Endothelial cell of umbilical vein (primary cell): ENCODE measurements around the gene IL16. TPM values are rescaled to one million over a fixed set of nuclear protein-coding genes. Genes with fewer than 3 reads are reported as not detected.
A peak's percentile ranks its signal among the peaks of the same experiment; 100 is the strongest.

Experiments
- BruUV-seq: library from RNA; stranded (reverse); fragments of 400-500 nt; replicated peaks from 2 replicates; lab custom pipeline; 2021; lab: Mats Ljungman, UMichigan
- CTCF ChIA-PET: fragments of 300-600, 350-600 bp; sonication (Branson Sonifier 250); formaldehyde crosslinking; loops from one replicate; lab custom pipeline; 2021; ENCODE audit warnings: antibody characterized with exemption, inconsistent platforms; lab: Charles Lee
- POLR2A ChIA-PET: fragments of 300-600, 350-600 bp; sonication (Branson Sonifier 250); formaldehyde crosslinking; loops from one replicate; lab custom pipeline; 2021; ENCODE audit warnings: antibody characterized with exemption, inconsistent platforms; lab: Charles Lee
- DNase-seq: peaks from one replicate; pipeline ENCODE4 v3.0.0-alpha.2; 2011; ENCODE audit warnings: low read depth, low spot score
- FAIRE-seq: peaks from 2 replicates; lab custom pipeline; 2011; peaks lifted over from hg19 to GRCh38; lab: Jason Lieb, UNC
- H2AFZ ChIP-seq: 2 replicates; pipeline ENCODE4 v1.6.0; 2012; ENCODE audit warnings: low read depth, low read length, control low read depth, inconsistent platforms
- H3K27ac ChIP-seq: 2 replicates; pipeline ENCODE4 v1.5.1; 2011; ENCODE audit warnings: low read depth, mild to moderate bottlenecking, control low read depth, low read length, moderate library complexity; ENCODE audit not compliant: insufficient read depth
- H3K27me3 ChIP-seq, 2 experiments: 2 replicates each; pipeline versions ENCODE4 v1.6.0 to v1.6.1; 2011; ENCODE audit warnings: low read length in 2 of 2, mixed read lengths in 1 of 2; ENCODE audit not compliant: control insufficient read depth in 2 of 2, insufficient read depth in 2 of 2
- H3K36me3 ChIP-seq, 2 experiments: 2 replicates in 1 of 2; 3 replicates in 1 of 2; pipeline ENCODE4 v1.5.1; 2011; ENCODE audit warnings: low read length in 2 of 2, mild to moderate bottlenecking in 1 of 2, moderate library complexity in 1 of 2; ENCODE audit not compliant: control insufficient read depth in 2 of 2, insufficient read depth in 2 of 2; ENCODE audit errors: extremely low read depth in 1 of 2
- H3K4me1 ChIP-seq: 3 replicates; pipeline ENCODE4 v1.5.1; 2011; ENCODE audit warnings: mild to moderate bottlenecking, low read length; ENCODE audit not compliant: control insufficient read depth, insufficient read depth; ENCODE audit errors: extremely low read depth
- H3K4me2 ChIP-seq: 2 replicates; pipeline ENCODE4 v1.6.1; 2011; ENCODE audit warnings: low read length, control low read depth, mixed read lengths; ENCODE audit not compliant: insufficient read depth
- H3K4me3 ChIP-seq, 3 experiments: fragments of 200-600 bp in 1 of 3; sonication (generic), shearing (Covaris generic) in 1 of 3; replicated peaks in 1 of 3; 2 replicates each; pipeline ENCODE4 v1.5.1; 2011 to 2016; ENCODE audit warnings: control low read depth in 3 of 3, low read length in 3 of 3, mild to moderate bottlenecking in 2 of 3, inconsistent platforms in 1 of 3, low read depth in 1 of 3, moderate library complexity in 1 of 3; ENCODE audit not compliant: insufficient read depth in 1 of 3
- H3K79me2 ChIP-seq: 2 replicates; pipeline ENCODE4 v1.6.0; 2012; ENCODE audit warnings: low read length, inconsistent platforms; ENCODE audit not compliant: control insufficient read depth, insufficient read depth
- H3K9ac ChIP-seq: replicated peaks from 2 replicates; pipeline ENCODE3; 2011; ENCODE audit warnings: low read length, control low read depth; ENCODE audit not compliant: insufficient read depth; ENCODE audit errors: extremely low read depth
- H3K9me1 ChIP-seq: replicated peaks from 3 replicates; pipeline ENCODE4 v1.6.0; 2011; ENCODE audit warnings: mild to moderate bottlenecking, low read length; ENCODE audit not compliant: control insufficient read depth, insufficient read depth; ENCODE audit errors: extremely low read depth
- H3K9me3 ChIP-seq: replicated peaks from 2 replicates; pipeline ENCODE4 v1.5.1; 2012; ENCODE audit warnings: low read length, inconsistent platforms; ENCODE audit not compliant: control insufficient read depth, insufficient read depth
- H4K20me1 ChIP-seq: replicated peaks from 2 replicates; pipeline ENCODE3; 2011; ENCODE audit warnings: mild to moderate bottlenecking, low read length; ENCODE audit not compliant: control insufficient read depth, insufficient read depth; ENCODE audit errors: extremely low read depth
- CTCF ChIP-seq, 2 donors: IDR thresholded peaks; 1 replicate in 1 of 2; 2 replicates in 1 of 2; pipeline ENCODE4 v1.5.1; 2011; ENCODE audit warnings: low read length in 2 of 2, mild to moderate bottlenecking in 2 of 2, moderate library complexity in 2 of 2, control low read depth in 1 of 2, inconsistent platforms in 1 of 2, low read depth in 1 of 2; ENCODE audit not compliant: insufficient read depth in 1 of 2; ENCODE audit errors: extremely low read depth in 1 of 2
- MAX ChIP-seq: IDR thresholded peaks from 2 replicates; pipeline ENCODE4 v1.6.1; 2011; ENCODE audit not compliant: insufficient read depth, insufficient read length
- MYC ChIP-seq: IDR thresholded peaks from one replicate; pipeline ENCODE4 v1.6.1; 2011; ENCODE audit warnings: mild to moderate bottlenecking, low read depth, low read length
- dilution Hi-C: fragments of 300-500 bp; cut with MboI; formaldehyde crosslinking; loops from one replicate; pipeline ENCODE4 v1.15.0; 2019; ENCODE audit warnings: low sequenced_read_pairs; ENCODE audit not compliant: extremely low pct_ligation_motif_present
- intact Hi-C: fragments of 100-400 bp; cut with micrococcal nuclease; formaldehyde crosslinking; loops from one replicate; pipeline ENCODE4 v1.10.0; 2022
- polyA plus RNA-seq, 4 experiments: library from polyadenylated mRNA; depleted of rRNA in 3 of 4; stranded (reverse) in 3 of 4; unstranded in 1 of 4; fragments of >200 nt; gene quantifications; 2 replicates each; pipeline versions ENCODE4 v1.2.1 to v1.2.3, GENCODE V29; 2011 to 2012; ENCODE audit warnings: missing spikeins in 1 of 4
- total RNA-seq: library from RNA; stranded (reverse); gene quantifications from 2 replicates; pipeline ENCODE4 v1.2.3, GENCODE V29; 2021

Gene IL16
- total and polyA plus RNA-seq, 2 donors (not counting 3 experiments of a cell fraction or from before 2014, with no cell fraction given): 0.29 to 2.1 TPM

DNA sequence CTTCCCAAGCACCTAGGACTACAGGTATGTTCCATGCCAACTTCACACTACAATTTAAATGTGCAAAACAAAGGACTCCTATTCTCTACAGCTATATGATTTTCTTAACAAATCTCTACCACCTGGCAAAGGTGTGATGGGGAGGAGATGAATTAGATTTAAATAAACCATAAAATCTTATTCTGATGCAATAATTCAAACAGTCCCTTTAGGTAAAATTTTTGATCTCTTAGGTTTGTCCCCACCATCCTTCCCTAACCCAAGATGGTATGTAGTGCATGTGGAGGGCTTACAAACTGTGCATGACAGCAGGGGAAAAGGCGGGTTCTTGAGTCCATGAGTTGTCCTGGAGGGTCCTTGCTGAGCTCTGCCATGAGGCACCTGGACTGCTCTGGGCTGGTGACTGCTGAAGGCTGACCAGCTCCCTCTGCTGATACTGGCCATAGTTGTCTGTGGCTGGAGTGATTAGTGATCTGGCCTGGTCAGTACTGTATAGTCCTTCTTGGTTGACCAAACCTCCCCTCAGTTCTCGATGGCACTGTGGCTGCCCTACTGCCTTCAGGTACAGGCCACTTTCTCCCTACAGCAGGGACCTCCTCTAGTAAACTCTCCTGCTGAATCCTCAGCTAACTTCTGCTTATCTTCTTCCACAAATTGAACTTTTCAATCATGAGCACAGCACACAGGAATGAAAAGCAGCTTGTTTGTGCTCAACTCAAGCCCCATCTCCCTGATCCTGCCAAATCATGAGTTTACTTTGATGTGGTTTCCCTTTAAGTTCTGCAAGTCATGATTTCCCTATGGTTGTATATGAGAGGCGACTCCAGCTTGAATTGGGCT is 32.5 kb upstream of the IL16 start:
- H3K4me1 ChIP-seq: no peaks in the 10 kb centered on the region
- no peaks in the 10 kb centered on the region for H3K36me3 ChIP-seq
- no peak for DNase-seq
- POLR2A ChIA-PET: no interaction called here
- no peak overlapping the region for H3K9ac ChIP-seq
- BruUV-seq: no TSS peak
- no peak overlapping the region for H3K4me2 ChIP-seq
- dilution Hi-C loops: no loop called here
- H3K9me3 ChIP-seq: no peaks in the 10 kb centered on the region
- intact Hi-C loops: loop anchor here (5.0 kb wide), 1 partner anchor 57 kb away; no protein-coding TSS in a partner anchor
- TF ChIP-seq CTCF (IDR thresholded peaks at IDR 0.05; ENCODE audit: extremely low read depth in 1 of 2, insufficient read depth in 1 of 2, low read depth in 1 of 2, low read length in 2 of 2): peak in 1 of 2 donors; percentile 11
- TF ChIP-seq MYC: no peak
- TF ChIP-seq MAX: no peak
- no peak overlapping the region for H2AFZ ChIP-seq
- no peaks in the 10 kb centered on the region for H4K20me1 ChIP-seq
- no peaks in the 10 kb centered on the region for H3K79me2 ChIP-seq
- no peak for FAIRE-seq
- no peaks in the 10 kb centered on the region for H3K9me1 ChIP-seq
- CTCF ChIA-PET: interaction anchor here (0.6 to 2.6 kb wide), 9 partner anchors 9 to 187 kb away, joined by 3 to 29 read pairs (median 6); no protein-coding TSS in a partner anchor
- H3K27ac ChIP-seq: no peak overlapping the region
- no peak overlapping the region for H3K4me3 ChIP-seq
- peaks cover 2% of the 10 kb centered on the region in 2 experiments for H3K27me3 ChIP-seq
